GM21381 (cell line): ENCODE measurements around the gene SDC3.

Experiments
- ATAC-seq: cut with Tn5 transposase; IDR thresholded peaks from one replicate; pipeline ENCODE4 v1.9.1; 2021; ENCODE audit warnings: mild to moderate bottlenecking, moderate library complexity; ENCODE audit not compliant: unreplicated experiment

The SDC3 gene

DNA sequence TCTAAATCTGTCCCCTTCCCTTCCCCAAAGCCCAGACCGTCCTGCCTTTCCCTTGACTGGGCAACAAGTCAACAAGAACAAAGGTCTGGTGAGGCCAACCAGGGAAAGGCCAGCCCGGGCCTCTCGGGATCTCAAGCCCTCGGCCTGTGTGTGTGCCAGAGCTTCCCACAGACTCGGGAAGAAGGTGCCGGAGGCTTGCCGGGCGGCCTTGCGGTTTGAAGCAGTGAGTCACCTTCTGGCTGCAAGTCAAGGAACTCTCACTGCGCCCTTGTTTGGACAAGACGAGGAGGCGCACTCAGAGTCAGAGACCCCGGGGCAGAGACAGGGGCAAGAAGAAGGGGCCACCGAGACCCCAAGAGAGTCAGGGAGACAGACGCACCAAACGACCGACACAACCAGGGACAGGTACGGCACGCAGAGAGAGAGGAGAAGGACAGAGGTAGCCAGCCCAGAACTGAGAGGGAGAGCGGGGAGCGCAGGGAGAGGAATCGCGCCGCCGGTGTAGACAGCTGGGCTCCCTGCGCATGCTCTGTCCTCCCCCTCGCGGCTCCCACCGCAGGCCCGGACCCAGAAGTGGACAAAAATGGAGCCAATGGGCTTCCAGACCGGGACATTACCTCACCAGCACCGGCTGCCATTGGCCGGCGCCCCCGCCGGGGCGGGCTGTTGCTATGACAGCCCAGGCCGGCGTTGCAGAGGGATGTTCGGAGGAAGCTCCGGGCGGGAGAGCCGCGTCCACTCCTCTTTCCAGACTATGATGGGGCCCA, 84.4 kb downstream of the SDC3 start:
- ATAC-seq: peak; percentile 94

DNA sequence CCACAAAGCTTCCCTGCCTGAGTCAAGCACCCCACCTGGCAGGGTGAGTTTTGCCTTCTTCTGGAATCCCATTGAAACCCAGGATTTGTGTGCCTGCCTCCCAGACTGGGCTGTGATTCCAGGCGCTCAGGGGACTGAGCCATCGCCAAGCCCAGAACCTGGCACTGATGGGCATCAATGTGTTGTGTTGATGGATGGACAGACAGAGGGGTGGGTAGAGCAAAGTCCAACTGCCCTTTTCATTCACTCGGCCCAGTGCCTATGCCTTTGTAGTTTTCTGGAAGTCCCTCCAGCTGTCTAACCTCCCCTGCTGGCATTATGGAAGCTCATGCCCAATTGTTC, 85.0 kb downstream of the SDC3 start:
- ATAC-seq: no peak

DNA sequence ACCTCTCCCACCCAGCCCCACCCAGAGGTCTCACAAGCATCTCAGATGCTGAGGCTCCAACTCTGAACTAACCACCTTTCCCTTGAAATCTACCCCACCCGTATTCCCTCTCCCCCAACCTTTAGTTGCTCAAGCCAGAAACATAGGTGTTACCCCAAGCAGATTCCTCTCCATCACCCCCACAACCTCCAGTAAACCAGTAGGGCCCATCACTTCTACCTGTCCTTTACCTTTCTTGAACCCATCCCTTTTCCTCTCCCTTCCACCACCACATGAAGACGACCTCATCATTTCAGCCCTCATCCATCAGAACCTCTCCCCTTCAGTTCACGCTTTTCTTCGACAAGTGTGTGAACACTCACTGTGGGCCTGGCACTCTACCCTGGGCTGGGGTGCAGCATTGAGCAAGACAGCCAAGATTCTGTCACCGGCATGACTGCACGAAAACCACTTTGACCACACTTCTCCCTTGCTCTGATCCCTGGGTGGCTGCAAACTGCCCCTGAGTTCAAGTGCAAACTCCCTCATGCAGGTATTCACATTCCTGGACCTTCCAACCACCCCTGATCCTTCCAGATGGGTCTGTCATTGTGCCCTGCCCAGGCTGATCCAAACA, 85.5 kb downstream of the SDC3 start:
- ATAC-seq: no peak

DNA sequence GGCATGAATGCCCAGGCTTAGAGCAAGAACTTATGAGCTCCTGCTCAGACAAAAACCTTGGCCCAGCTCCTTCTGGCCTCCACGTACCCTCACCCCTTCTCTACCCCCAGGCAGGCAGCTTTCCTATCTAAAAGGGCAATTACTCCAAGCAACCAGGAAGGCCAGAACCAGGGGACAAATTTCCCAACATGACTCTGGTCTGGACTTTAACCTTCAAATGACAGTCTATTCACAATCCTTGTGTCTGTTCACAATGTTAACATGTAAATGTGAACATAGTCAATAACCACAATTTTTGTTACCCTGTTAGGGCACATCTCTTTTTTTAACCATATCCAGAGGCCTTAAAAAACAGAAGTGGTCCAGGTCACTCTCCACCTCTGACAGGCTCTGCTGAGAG, 86.6 kb downstream of the SDC3 start:
- ATAC-seq: no peak

DNA sequence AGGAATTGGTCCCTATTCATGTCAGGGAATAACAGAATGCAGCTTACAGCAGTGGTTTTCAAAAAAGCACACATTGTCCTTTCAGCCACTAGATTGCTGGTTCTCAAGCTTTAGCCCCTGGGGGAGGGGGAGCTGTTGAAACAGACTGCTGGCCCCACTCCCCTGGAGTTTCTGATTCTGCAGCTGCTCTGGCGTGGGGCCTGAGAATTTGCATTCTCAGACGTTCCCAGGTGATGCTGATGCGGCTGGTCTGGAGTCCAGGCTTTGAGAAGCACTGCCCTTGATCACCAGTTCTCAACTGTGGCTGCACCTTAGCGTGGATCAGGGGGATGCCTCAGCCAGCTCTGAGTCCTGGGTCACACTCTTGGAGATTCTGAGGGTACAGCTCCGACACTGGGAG, 88.3 kb downstream of the SDC3 start:
- no peak for ATAC-seq
